D341Med (cell line): ENCODE data around the gene WDR49.
A peak's percentile ranks its signal among the peaks of the same experiment; 100 is the strongest.

Experiments
- DNase-seq: peaks from one replicate; pipeline ENCODE4 v3.0.0; 2012; ENCODE audit warnings: low spot score

The WDR49 gene

DNA sequence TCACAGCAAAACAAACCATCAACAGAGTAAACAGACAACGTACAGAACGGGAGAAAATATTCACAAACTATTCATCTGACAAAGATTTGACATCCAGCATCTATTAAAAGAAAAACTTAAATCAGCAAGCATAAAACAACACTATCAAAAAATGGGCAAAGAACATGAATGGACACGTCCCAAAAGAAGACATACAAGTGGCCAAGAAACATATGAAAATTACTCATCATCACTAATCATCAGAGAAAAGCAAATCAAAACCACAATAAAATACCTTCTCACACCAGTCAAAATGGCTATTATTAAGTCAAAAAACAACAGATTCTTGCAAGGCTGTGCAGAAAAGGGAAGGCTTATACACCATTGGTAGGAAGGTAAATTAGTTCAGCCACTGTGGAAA lies 166.2 kb downstream of the WDR49 start:
- no peak for DNase-seq

DNA sequence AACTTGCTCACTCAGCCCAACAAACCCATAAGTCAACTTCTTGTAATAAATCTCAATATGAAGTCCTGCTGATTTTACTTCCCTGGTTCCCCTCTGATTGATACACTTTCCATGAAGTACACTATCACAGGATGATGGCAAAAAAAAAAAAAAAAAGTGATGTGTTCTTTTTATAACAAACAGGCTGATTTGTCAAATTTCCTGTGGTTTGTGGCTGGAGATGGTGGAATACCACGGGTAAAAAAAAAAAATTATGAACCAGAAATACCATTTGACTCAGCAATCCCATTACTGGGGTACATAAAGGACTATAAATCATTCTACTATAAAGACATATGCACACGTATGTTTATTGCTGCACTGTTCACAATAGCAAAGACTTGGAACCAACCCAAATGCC lies 169.2 kb downstream of the WDR49 start:
- DNase-seq: no peak

DNA sequence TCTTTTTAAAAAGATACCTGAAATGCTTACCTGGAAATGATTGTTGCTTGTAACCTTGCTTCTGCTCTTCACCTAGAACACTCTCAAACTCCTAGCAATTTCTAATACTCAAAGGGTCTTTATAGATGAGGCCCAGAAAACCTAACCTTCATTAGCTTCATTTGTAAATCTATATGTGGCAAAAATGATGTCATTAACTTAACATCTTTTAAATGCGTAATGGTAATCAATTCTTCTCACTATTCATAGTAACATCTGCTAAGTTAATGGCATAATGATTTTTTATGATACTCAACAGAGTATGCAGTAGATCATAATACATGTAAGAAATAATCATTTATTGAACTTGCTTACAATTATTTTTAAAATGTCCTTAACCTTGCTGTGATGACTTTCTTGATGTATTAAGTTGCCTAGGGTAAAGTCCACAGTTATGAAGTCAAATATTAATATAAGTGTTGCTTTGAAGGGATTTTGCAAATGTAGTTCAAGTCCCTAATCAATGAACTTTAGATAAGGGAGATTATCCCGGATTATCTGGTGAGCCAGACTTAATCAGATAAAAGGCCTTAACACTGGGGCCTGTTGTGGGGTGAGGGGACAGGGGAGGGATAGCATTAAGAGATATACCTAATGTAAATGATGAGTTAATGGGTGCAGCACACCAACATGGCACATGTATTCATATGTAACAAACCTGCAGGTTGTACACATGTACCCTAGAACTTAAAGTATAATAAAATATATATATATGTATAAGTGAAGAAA lies 169.8 kb downstream of the WDR49 start:
- no peak for DNase-seq

DNA sequence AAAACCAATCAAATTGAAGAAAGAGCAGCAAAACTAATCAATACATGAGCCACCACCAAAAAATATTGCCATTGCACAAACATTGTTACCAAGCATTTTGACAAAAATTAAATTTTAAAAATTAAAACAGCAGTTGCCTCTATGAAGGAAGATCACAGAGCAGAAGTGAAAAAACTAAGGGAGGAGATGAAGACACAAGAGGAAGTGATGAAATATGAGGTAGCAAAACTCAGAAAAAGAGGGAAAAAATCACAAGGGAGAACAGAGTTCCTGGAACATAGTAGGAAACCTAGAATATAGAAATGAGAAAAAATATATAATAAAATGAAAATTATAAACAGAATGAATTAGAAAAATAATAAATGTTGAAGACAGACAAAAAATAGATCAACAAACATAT lies 172.6 kb downstream of the WDR49 start:
- DNase-seq: no peak

DNA sequence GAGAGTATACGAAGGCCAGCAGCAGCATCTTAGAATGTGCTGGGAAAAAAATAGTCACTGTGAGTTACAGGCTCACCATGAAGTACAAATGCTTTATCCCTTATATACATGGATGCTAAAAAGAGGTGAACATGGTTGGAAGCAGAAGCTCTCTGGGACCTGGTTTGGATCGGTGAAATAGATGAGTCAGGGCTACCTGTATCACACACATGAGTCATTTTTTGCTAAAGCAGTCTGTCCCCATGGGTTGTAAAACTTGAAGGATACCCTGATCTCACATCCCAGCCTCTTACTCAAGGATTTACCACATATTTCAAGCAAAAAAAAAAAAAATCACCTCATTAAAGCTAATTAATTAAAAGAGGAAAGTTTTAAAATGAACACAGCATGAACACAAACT lies 173.0 kb downstream of the WDR49 start:
- DNase-seq: no peak

DNA sequence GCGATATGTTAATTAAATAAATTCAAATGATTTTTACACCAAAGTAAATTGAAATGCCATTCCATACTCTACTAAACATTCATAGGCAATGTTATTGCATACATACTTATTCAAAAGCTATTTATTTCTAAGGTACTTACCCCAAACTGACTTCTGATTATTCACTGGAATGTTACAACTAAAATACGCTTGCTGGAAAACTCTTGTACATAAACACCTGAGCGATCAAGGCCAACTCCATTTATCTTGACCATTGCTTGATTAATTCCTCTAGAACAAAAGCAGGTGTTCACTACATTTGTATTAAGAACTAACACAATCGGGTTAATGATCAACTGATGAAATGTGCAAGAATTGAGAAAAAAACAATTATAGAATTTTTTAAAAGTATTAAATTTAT lies 179.9 kb downstream of the WDR49 start, which contains the start of gene SERPINI2:
SERPINI2 (minus strand) TSS at position 180 of the 400 bp plus-strand sequence. CDS start 2,208 bp downstream, outside the sequence.
- DNase-seq: no peak

DNA sequence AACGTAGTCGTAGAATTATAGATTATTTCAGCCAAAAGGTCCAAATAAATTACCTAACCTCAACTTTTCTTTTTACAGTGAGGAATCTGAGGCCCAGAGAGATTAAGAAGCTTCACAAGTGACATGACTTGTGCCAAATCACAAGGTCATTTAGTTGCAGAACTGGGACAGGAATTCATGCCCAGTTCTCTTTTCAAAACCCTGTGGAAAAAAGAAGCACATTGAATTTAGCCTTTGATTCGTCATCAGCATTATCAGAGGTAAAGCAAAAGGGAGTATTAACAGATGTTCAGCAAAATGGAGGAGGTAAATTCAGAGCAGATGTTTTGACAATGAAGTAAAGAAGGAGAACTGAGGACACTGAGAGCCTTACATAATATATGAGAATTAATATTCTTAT lies 184.4 kb downstream of the WDR49 start:
- no peak for DNase-seq

DNA sequence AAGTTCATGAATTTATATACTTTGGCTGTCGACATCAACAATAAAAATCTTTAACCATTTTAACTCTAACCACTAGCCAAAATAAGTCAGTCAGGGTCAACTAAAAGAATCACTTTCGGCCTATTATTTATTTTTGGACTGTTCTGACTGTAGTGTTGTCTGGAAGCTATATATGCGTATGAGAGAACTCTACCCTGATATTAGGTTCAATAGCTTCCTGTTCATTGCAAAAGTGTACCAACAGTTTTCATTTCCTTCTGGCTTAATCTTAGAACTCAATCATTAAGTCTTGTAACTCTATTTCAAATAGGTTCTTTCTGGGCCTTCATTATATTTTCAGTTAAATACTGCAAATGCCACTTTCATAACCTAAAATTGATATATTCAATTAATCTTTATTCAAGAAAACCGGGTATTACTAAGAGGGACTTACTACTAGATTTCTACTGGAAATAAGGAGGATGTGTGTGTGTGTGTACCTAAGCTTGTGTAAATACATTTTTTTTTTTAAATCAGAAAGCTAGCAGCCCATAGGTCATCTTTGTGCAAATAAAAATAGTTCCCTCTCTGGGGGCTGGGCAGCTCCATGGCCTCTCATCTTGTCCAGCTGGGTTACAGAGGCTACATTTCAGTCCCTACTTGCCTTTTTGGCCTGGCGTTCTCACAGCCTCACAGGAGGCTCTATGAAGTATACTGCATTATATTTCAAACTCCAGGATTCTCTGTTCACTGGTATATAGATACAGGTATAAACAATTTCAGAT lies 185.7 kb downstream of the WDR49 start:
- no peak for DNase-seq

DNA sequence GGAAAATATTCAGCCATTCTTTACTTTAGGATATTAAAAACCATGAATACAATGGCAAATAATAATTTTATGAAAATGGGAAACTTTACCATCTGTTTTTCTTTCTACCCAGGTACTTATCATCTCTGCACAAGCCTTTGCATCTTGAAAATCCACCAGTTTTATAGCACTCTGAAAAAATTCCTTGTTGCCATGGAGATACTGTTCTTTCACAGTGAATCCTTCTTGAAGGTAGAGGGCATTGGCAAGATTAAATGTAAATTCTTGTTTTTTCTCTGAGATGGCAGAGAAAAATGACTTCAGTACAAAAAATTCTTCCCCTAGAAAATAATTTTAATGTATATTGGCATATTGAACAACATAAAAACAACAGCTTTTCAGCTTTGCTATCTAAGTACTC lies 186.8 kb downstream of the WDR49 start:
- no peak for DNase-seq

DNA sequence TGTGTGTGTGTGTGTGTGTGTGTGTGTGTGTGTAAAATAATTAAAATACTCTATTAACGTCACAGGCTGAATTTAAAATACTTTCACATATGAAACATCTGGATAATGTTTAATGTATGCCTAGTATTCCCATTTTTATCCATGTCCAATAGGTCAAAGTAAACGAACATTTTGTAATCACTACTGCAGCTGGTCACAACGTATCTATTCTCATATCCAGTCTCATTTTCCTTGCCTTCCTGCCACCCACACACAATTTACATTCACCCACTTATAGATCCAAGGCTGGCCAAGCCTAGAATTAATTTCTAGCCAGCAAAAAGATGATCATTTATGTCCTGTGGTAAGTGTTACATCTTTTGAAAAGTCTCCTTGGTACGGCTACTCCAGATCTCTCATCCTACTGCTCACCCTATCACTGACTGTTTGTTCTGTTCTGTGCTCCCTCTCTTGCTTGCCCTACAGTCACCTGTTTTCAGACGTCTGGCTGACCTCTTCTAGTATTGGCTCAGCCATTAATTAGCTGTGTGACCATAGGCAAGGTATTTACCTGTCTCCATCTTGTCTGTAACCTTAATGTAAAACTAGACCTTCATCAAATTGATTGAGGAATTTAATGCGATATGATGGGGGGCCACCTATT lies 197.5 kb downstream of the WDR49 start:
- DNase-seq: no peak

DNA sequence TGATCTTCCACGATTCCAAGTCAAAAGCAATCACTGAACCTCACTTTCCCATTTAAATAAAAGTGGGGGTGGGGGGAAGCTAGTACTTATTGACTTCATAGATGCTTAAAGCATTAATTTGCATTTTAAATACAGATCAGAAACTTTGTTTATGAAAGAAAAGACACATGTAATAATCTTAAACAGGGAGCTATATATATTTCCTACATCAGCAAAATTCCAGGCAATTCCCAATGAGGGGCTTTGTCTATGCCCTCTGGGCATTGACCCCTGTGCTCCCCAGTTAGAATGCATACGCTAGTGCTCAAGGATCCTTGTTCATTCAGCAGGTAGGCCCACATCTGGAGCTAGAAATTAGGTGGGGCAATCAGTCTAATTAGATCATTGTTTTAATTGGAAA lies 199.9 kb downstream of the WDR49 start:
- DNase-seq: no peak

DNA sequence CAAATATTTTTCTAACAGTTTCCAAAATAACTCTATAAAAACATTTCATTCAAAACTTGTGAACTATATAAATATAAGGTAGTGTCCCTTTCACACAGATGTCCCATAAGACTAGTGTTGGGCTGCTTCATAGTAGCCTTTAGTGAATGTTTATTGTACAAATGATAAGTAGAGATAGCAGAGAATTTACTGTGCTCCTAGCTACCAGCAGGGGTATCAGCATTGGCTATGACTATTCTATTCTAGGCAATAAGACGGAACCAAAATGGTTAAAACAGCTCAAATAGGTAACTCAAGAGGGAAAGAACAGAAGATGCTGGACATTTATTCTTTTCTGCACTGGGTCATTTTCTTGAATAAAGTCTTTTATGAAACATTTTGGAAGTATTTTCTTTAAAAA lies 202.5 kb downstream of the WDR49 start:
- DNase-seq: no peak

DNA sequence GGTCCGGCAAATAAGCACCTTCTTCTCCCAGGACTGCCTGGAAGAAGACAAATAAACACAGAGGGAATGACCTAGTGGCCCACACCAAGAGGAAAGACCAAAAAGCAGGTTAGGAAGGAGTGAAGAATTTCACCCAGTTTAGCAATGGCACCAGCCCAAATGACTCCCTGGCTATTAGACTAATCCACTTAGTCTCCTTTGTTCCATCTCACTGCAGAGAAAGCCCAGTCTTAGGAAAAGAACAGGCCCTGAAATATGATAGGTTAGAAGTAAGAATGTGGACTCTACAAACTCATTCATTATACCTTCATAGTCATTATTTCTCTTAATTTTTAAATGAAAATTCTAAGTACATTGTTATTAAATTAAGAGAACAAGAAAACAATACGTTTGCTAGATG lies 203.1 kb downstream of the WDR49 start:
- peak; percentile 45 for DNase-seq

DNA sequence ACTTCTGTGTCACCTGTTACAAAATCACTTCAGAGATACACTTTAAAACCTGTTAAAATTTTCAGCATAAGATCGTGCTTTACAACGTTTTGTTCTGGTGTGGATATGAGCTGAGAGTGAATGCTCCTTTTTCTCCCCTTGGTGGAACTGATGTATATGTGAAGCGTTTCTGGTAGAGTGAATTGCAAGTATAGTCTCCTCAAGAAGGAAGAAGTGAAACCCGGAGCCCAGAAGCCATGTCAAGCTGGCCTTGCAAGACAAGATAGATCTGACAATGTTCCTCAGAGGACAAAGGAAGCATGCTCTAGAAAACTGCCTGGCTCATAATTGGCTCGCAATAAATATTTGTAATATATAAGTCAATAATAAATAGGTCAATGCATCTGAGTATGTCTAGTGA lies 203.5 kb downstream of the WDR49 start:
- no peak for DNase-seq

DNA sequence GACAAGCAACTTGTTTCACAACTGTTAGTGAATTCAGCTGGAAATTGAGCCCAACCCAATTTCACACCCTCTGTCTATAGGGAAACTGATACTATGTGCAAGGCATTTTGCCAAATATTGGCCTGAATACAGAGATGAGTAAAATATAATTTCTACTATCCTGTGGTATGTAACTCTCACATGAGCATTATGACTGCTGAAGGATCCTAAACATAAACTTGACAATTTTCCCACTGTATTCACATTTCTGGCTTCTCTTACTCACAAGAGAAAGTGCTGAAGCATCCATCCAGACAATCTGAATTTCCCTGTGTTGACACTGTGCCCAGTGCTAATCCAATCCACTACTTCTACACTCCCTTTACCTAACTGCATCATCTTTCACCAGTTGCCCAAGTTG lies 208.3 kb downstream of the WDR49 start:
- no peak for DNase-seq

DNA sequence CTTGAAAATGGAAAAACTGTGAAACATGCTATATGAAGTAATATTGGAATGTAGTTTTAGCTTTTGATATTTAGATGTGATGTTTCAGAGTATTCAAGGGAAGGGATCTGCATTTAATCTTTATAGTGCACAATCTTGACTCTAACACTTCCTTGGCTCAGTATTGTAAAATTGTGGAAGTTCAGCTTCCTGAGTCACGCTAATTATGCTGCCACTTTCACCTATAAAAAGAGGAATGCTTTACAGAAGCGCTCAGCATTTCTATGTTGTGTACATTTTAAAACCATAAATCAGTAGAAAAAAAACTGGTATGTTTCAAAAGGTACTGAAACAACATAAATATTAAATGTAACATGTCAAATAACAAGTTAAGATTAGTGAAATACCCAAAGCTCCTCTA lies 212.5 kb downstream of the WDR49 start:
- DNase-seq: no peak

DNA sequence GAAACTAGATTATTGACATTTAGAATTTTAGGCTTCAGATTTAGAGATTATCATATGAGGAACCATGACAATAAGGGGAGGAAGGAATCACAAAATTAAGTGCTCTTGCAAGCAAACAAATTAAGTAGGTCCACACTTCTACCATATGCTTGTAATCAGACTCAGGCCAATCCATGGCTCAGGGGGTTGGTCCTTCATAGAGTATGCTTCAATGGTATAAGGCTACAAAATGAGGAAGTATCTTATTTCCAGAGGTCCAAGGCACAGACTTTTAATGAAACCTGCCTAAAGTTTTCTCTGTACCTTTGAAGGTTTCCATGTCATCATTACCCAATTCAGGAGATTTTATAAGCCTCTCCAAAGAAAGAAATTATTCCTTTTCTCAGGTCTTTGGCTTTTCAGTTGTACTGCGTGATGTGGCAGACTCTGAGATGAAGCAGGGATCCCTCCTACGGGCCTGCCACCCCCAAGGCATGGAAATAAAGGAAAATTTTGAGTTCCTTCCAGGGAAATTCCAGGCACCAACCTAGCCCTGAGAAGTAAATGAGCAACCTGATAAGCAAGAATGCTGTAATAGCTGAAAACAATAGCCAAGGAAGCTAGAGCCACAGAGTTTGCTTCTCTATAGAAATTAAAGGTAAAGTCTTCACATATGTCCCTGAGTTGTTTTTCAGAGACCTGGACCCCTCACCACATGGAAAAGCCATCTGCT lies 216.2 kb downstream of the WDR49 start:
- no peak for DNase-seq
